Chondrocyte (in vitro differentiated cells): Measurements from ENCODE around the gene ACCS. TPM values are rescaled to one million over a fixed set of nuclear protein-coding genes. Genes with fewer than 3 reads are reported as not detected.

Source experiments
- DNase-seq: peaks from one replicate; pipeline ENCODE4 v3.0.0; 2021; ENCODE audit warnings: mixed read lengths, low spot score
- H3K27ac Mint-ChIP-seq: one replicate; pipeline ENCODE4 v1.8.0; 2021; ENCODE audit warnings: mild to moderate bottlenecking, moderate library complexity, mixed read lengths; ENCODE audit not compliant: unreplicated experiment
- H3K27me3 Mint-ChIP-seq: 2 replicates; pipeline ENCODE4 v1.8.0; 2021; ENCODE audit warnings: low read depth, mixed read lengths
- H3K36me3 Mint-ChIP-seq: 2 replicates; pipeline ENCODE4 v1.8.0; 2021; ENCODE audit warnings: low read depth, mixed read lengths
- H3K4me1 Mint-ChIP-seq: 2 replicates; pipeline ENCODE4 v1.8.0; 2021; ENCODE audit warnings: low read depth, mild to moderate bottlenecking, mixed read lengths
- H3K4me3 Mint-ChIP-seq: one replicate; pipeline ENCODE4 v1.8.0; 2021; ENCODE audit warnings: mild to moderate bottlenecking, moderate library complexity, mixed read lengths; ENCODE audit not compliant: unreplicated experiment
- H3K9me3 Mint-ChIP-seq: 2 replicates; pipeline ENCODE4 v1.8.0; 2021; ENCODE audit warnings: low read depth, mixed read lengths
- CTCF ChIP-seq: fragments of 200-600 bp; sonication (generic); IDR thresholded peaks from 2 replicates; pipeline ENCODE4 v1.5.0; 2021; ENCODE audit warnings: antibody characterized with exemption, mild to moderate bottlenecking, moderate library complexity
- total RNA-seq: library from RNA; stranded (reverse); gene quantifications from 3 replicates; pipeline ENCODE4 v1.2.1, GENCODE V29; 2021

ACCS gene
- total RNA-seq, 1 donor from 2014 or later, result 11.1 TPM

- Mint-ChIP-seq H3K36me3 (peaks cover 7% of the 10 kb centered on the region), H3K4me3 (no peak overlapping the region), H3K4me1 (no peaks in the 10 kb centered on the region), H3K27me3 (no peaks in the 10 kb centered on the region), H3K27ac (no peak overlapping the region), H3K9me3 (no peaks in the 10 kb centered on the region)
- peak; percentile 16 for TF ChIP-seq CTCF
- no peak for DNase-seq
Observed at GRCh38 chr11:44104481-44105294, 38.6 kb downstream of the ACCS start.

DNA sequence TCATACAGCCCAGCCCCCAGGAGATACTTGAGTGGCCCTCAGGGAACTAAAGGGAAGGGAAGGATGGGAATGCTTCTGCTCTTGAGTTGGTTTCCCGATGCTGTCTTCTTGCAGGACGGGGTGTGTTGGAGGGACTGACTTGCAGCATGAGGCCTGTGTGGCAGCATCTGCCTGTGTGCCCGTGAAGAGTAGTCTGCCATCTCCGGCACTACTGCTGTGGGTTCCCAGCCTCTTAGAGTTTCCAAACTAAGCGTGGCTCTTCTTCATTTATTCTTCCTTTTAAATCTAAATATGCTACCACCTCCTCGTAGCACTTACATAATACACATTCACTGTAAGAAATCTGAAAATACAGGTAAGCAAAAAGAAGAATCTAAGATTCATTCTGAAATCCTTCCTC, 42.2 kb downstream of the ACCS start:
- H3K27me3 Mint-ChIP-seq, result no peaks in the 10 kb centered on the region
- no peak overlapping the region for H3K27ac Mint-ChIP-seq
- no peak overlapping the region for H3K4me3 Mint-ChIP-seq
- no peak for TF ChIP-seq CTCF
- no peaks in the 10 kb centered on the region for H3K9me3 Mint-ChIP-seq
- peaks cover 9% of the 10 kb centered on the region for H3K36me3 Mint-ChIP-seq
- H3K4me1 Mint-ChIP-seq, result peaks cover 5% of the 10 kb centered on the region
- no peak for DNase-seq

GRCh38 chr11:44110231-44110679, 44.2 kb downstream of the ACCS start:
- Mint-ChIP-seq H3K4me3 (no peak overlapping the region), H3K36me3 (peaks cover 17% of the 10 kb centered on the region), H3K4me1 (peaks cover 5% of the 10 kb centered on the region), H3K27me3 (no peaks in the 10 kb centered on the region), H3K9me3 (no peaks in the 10 kb centered on the region), H3K27ac (no peak overlapping the region)
- TF ChIP-seq CTCF, result peak; percentile 93
- DNase-seq, result no peak

GRCh38 chr11:44112091-44112821, 46.2 kb downstream of the ACCS start:
- no peak for TF ChIP-seq CTCF
- H3K4me1 Mint-ChIP-seq, result peaks cover 5% of the 10 kb centered on the region
- no peaks in the 10 kb centered on the region for H3K27me3 Mint-ChIP-seq
- no peak overlapping the region for H3K4me3 Mint-ChIP-seq
- H3K9me3 Mint-ChIP-seq, result no peaks in the 10 kb centered on the region
- peaks cover 25% of the 10 kb centered on the region for H3K36me3 Mint-ChIP-seq
- DNase-seq, result no peak
- H3K27ac Mint-ChIP-seq, result no peak overlapping the region

DNA sequence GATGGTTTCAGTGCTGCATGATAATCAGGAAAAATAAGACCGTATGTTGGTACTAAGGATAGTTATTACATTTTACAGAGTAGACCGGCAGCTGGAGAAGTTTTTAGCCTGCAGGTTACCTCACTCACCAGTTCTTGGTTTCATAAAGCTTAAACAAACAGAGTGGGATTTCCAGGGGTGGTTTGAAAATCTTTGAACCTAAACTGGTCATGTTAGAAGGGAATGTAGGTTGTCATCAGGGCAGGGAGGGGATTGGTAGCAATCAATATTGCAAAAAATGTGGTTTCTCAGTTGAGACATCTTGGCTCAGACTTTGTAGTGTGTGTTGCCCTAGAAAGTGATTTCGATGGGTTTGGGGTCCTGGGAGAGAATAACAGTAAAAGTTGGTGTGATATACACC, 46.9 kb downstream of the ACCS start:
- Mint-ChIP-seq H3K9me3 (no peaks in the 10 kb centered on the region), H3K4me1 (peaks cover 5% of the 10 kb centered on the region), H3K4me3 (no peak overlapping the region), H3K27ac (no peak overlapping the region), H3K36me3 (peaks cover 23% of the 10 kb centered on the region), H3K27me3 (no peaks in the 10 kb centered on the region)
- no peak for DNase-seq
- TF ChIP-seq CTCF, result no peak
